GM21526 (cell line): ENCODE measurements around the gene PLOD2.

Source experiments
- ATAC-seq: cut with Tn5 transposase; IDR thresholded peaks from one replicate; pipeline ENCODE4 v1.9.1; 2021; ENCODE audit warnings: moderate library complexity; ENCODE audit not compliant: unreplicated experiment, low FRiP score

Gene PLOD2

GRCh38 chr3:146166826-146167225 lies 5.8 kb upstream of the PLOD2 start:
- no peak for ATAC-seq

GRCh38 chr3:146166415-146166821 lies 5.4 kb upstream of the PLOD2 start:
- ATAC-seq, result no peak

DNA sequence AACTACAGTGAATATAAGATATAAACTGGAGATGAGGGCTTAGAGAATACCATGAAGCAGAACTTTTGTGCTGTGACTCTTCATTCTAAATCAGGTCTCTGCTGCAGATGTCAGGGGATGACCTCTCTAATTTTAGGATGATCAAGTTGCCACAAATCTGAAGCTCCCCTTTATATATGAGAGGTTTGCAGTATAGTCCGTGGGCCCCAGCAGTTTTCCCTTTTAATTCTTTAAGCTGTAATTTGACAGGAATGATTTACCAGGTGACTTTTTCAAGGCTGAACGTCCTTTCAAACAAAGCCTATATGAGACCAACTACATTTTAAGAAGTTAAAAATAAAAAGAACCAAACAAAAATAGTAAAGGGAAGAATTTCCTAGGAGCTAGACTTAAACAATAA lies 4.9 kb upstream of the PLOD2 start:
- no peak for ATAC-seq

- no peak for ATAC-seq
Observed at GRCh38 chr3:146164971-146165769, 4.2 kb upstream of the PLOD2 start.

GRCh38 chr3:146164506-146164905 lies 3.5 kb upstream of the PLOD2 start:
- ATAC-seq, result no peak

DNA sequence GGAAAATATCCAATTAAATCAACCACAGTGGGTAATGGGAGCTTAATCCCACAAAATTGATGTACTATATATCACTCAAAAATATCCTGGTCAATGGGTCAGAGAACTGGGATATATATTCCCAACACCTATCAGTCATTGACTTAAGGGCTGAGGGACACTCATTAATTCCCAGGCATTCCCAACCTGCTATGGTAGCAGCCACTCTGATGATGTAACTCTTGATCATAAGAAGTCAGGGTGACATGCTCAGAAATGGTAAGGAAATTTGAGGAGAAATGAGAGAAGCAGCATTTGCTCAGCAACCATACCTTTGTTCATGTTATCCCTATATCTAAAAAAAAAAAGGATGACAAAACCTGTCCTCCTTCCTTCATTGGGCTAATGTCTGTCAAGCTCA lies 3.1 kb upstream of the PLOD2 start:
- ATAC-seq, result no peak

- no peak for ATAC-seq
Observed at GRCh38 chr3:146163584-146163983, 2.6 kb upstream of the PLOD2 start.

DNA sequence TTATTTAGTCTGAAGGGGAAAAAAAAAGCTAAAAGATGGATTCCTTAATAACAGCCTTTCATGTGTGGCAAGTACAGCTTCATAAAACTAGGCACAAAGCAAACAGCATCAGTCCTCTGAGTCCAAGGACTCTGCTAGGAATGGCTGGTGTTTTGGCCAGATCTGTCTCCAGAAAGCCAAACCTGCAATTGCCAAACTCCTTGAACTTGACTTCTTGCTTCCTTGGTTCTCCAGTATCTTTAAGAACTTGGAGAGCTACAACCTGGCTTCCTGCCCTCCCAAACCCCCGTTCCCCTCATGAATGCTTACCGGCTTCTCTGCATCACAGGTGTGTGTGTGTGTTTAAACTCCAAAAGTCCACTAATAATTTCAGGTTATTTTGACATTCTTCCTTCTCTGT lies 1.6 kb upstream of the PLOD2 start:
- no peak for ATAC-seq

DNA sequence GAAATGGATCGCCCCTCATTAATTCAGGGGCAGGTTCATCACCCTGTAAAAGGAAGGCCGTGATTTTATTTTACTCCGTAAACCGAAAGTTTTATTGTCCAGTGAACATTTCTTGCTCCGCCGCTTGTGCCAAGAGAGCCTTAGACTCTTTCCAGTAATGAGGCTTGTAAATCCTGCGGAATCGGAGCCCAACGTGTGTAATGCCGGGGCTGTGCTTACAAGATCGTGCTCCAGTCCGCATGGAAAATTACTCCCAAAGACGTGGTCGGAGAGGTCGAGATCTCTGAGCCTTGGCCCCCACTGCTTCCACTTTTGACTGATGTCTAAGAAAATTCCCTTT lies 649 bp upstream of the PLOD2 start:
- ATAC-seq, result no peak

DNA sequence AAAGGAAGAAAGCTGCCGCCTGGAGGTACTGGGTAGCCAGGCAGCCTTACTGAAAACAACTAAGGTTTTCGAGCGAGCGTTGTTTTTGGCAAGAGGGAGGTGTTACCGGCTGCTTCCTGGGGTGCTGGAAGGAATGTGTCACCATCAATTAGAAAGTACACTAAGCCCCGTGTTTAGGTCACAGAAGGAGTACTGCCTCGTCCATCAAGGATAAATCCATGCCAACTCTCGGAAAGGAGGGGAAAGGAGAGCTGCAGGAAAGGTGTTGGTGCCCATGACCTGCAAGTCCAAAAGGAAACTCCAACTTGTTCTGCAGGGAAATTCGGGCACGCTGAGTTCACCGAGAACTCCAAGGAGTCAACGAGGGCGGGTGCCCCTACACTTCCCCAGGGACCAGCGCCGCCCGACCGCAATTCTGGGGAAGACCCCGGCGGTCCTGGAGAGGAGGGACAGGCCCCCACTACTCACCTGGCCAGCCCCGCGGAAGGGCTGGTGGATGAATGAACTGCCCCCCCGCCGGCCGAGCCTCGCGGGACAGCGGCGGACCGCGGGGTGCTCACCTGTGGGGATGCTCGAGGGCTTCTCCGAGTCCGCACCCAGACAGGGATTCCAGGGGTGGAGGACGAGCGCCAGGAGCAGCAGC lies 542 bp downstream of the PLOD2 start:
- peak; percentile 34 for ATAC-seq

DNA sequence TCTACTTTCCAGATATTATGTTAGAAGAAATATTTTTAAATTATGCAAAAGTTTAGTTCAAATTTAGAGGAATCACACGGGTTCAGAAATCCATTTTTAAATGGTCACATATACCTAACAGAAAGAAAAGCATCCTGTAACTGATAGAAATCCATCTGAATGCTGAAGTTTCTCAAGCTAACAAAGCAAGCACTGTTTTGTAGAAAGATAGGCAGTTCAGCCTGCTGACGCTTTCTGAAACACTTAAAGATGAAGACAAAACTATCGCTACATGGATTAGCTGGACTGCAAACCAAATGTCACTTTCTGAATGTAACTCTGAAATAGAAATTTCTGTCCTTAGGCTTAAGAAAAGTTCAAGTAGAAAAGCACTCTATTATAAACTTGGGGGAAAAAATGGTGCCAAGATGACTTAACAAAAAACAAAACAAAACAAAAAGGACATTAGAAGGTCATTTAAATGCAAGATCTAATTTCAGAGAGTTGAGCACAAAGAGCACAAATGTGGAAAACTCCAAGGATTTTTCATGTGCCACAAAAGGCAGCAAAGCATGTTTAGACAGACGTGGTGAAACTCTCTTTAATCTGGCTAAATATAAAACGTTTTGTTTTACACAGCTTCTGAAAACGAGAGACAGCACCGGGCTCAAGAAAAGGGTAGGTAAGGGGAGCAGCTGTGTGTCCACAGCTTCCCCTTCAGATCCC lies 1.2 kb downstream of the PLOD2 start:
- no peak for ATAC-seq

GRCh38 chr3:146159037-146159436 lies 1.9 kb downstream of the PLOD2 start:
- ATAC-seq, result no peak

DNA sequence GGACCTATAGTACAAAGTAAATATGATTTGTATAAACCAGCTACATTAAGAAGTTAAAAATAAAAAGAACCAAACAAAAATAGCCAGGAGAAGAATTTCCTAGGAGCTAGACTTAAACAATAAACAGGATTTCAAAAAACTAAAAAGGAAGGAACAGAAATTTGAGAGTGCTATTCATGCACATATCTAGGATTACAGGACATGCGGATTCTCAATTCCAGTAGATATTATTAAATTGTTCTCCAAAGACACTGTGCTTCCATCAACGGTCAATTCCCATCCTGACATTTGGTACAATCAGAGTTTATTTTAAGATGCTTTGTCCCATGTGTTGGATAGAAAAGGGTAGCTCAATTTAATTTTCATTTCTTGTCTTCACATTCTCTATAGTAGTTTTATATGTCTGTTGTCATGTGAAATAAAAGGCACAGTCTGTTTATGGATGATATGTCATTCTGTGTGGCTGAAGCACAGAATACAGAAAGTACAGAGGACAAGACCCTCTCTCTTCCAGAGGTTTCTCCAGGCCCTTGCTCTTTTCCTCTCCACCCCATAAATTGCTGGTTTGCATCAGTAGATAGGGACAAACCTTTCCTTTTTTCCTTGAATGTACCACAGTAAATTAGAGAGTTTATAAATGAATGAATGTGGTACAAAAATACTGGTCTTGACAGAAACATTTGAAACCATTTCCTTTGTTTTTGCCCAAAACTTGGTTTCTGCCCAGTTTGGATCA lies 3.5 kb downstream of the PLOD2 start:
- ATAC-seq, result no peak

GRCh38 chr3:146156666-146157314 lies 4.2 kb downstream of the PLOD2 start:
- no peak for ATAC-seq

DNA sequence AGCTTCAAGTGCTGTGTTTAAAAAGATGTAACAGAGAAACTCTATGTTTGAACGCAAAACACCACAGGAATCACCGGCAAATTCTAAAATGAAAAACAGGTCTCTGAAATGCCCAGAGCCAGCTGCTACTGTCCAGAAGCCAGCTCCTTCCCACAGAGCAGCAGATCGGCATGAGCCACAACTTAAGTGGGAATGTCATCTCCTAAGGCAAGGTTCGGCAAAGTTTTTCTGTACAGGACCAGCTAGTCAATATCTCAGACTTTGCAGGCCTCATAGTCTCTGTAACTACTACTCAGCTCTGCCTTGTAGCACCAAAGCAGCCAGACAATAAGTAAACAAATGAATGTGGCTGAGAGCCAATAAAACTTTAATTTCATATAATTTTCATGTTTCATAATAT lies 4.9 kb downstream of the PLOD2 start:
- ATAC-seq, result no peak

GRCh38 chr3:146154995-146155394 lies 6.0 kb downstream of the PLOD2 start:
- no peak for ATAC-seq

DNA sequence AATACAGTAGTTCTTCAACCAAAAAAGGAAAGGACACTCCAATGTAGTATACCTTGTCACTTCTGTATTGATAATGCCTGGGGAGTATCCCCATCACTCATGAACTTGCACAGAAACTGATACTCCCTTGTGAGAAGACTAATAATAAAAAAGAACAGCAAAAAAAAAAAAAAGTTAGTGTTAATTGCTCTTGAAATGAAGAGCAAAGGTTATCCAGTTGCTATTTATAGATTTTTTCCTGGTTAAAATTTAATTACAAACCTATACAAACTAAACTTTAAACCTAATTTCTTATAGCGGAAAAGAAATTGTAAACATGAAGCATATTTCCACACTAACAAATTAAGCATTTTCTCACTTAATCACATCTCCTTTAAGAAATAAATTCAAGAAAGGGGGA lies 6.7 kb downstream of the PLOD2 start:
- ATAC-seq, result no peak

GRCh38 chr3:146153429-146153828 lies 7.6 kb downstream of the PLOD2 start:
- no peak for ATAC-seq

DNA sequence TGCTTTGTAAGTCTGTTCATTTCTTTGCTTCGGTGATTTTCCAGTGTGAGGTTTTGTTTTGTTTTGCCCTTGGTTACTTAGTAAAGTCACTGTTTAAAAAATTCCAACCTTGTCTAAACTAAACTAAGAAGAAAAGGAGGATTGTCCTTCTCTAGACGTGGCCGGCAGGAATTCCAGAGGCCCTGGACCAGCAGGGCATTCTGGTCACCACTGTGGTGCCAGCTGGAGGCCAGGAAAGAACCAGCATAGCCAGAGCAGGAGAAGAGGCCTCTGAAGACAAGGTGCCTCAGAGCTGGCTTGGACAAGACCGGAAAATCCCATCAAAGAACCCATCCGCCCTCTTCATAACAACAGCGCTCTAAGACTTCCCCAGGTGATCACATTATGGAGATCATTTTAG lies 8.2 kb downstream of the PLOD2 start:
- ATAC-seq, result no peak

DNA sequence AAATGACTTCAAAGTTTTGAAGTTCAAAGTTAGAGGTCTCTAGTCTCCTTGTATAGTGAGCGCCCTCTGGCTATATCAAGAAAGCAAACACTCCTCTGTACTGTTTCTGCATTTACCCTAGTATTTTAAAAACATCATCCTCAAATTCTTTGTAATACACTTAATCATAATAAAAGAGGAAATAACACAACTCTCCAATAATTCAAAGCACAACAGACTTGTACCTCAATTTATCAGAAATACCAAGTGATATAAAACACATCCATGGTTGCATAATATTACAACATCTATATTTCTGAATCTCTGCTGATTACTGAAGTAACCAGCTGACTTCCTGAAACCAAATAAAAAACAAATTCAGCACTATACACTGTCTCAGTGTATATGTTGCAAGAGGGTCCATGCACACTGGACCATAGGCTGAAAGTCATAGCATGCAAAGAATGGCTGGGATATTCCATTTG lies 12.5 kb downstream of the PLOD2 start:
- no peak for ATAC-seq

- ATAC-seq, result no peak
Observed at GRCh38 chr3:146145642-146146041, 15.3 kb downstream of the PLOD2 start.
